Activated CD4-positive, CD25-positive, alpha-beta regulatory T cell treated with anti-CD3 and anti-CD28 coated beads, Interleukin-2, amount 50 U/mL, for 72 hours (primary cell): ENCODE results near the gene PLEKHM2.

Experiments used
- DNase-seq: peaks from one replicate; pipeline ENCODE4 v3.0.0; 2021

Gene PLEKHM2

GRCh38 chr1:15727021-15727420 is 42.9 kb downstream of the PLEKHM2 start:
- DNase-seq, result no peak

- no peak for DNase-seq
These were observed 43.3 kb downstream of the PLEKHM2 start for GRCh38 chr1:15727424-15727823.

GRCh38 chr1:15727866-15728534 is 43.9 kb downstream of the PLEKHM2 start:
- no peak for DNase-seq

- no peak for DNase-seq
These were observed 45.0 kb downstream of the PLEKHM2 start for GRCh38 chr1:15728937-15729657.

GRCh38 chr1:15730423-15730822 is 46.3 kb downstream of the PLEKHM2 start:
- DNase-seq, result no peak

- DNase-seq, result no peak
These were observed 46.8 kb downstream of the PLEKHM2 start for GRCh38 chr1:15730936-15731335.

GRCh38 chr1:15731735-15732685 is 47.9 kb downstream of the PLEKHM2 start:
- no peak for DNase-seq

GRCh38 chr1:15732686-15733081 is 48.6 kb downstream of the PLEKHM2 start:
- DNase-seq, result no peak

GRCh38 chr1:15733218-15733725 is 49.2 kb downstream of the PLEKHM2 start:
- no peak for DNase-seq

GRCh38 chr1:15733726-15734226 is 49.7 kb downstream of the PLEKHM2 start:
- DNase-seq, result no peak

GRCh38 chr1:15734296-15734695 is 50.2 kb downstream of the PLEKHM2 start:
- DNase-seq, result no peak

GRCh38 chr1:15734901-15735300 is 50.8 kb downstream of the PLEKHM2 start:
- no peak for DNase-seq

GRCh38 chr1:15735304-15736037 is 51.4 kb downstream of the PLEKHM2 start:
- DNase-seq, result no peak

- no peak for DNase-seq
These were observed 52.1 kb downstream of the PLEKHM2 start, which contains the start of gene SLC25A34 for GRCh38 chr1:15736038-15736891. Gene SLC25A34, plus strand, starts transcription at chr1:15736258. Its CDS starts 228 bp downstream, at chr1:15736486.

- DNase-seq, result no peak
These were observed 52.8 kb downstream of the PLEKHM2 start for GRCh38 chr1:15736892-15737261.

GRCh38 chr1:15737324-15738319 is 53.5 kb downstream of the PLEKHM2 start:
- DNase-seq, result no peak

GRCh38 chr1:15738416-15739113 is 54.4 kb downstream of the PLEKHM2 start:
- no peak for DNase-seq

GRCh38 chr1:15739259-15739658 is 55.1 kb downstream of the PLEKHM2 start:
- no peak for DNase-seq

- DNase-seq, result no peak
These were observed 55.6 kb downstream of the PLEKHM2 start for GRCh38 chr1:15739745-15740144.
